ENCODE results near the gene KIF6.
"Not testable (repeated sequence)": the region's sequence is repeated elsewhere in the genome, so short reads cannot be mapped to it uniquely, and the experiment has no call there.

Gene KIF6

GRCh38 chr6:39507331-39507998 lies 217.7 kb downstream of the KIF6 start:
- no peak overlapping the region for H3K27ac ChIP-seq
- no peaks in the 10 kb centered on the region for H3K27me3 ChIP-seq (ENCODE audit: insufficient read depth, low read depth, severe bottlenecking)
- H3K36me3 ChIP-seq = no peaks in the 10 kb centered on the region
- no peak overlapping the region for H3K4me3 ChIP-seq (ENCODE audit: low read depth, low read length)
- H3K9me3 ChIP-seq (ENCODE audit: severe bottlenecking) = peaks cover 10% of the 10 kb centered on the region
- TF ChIP-seq, protein P1, sequence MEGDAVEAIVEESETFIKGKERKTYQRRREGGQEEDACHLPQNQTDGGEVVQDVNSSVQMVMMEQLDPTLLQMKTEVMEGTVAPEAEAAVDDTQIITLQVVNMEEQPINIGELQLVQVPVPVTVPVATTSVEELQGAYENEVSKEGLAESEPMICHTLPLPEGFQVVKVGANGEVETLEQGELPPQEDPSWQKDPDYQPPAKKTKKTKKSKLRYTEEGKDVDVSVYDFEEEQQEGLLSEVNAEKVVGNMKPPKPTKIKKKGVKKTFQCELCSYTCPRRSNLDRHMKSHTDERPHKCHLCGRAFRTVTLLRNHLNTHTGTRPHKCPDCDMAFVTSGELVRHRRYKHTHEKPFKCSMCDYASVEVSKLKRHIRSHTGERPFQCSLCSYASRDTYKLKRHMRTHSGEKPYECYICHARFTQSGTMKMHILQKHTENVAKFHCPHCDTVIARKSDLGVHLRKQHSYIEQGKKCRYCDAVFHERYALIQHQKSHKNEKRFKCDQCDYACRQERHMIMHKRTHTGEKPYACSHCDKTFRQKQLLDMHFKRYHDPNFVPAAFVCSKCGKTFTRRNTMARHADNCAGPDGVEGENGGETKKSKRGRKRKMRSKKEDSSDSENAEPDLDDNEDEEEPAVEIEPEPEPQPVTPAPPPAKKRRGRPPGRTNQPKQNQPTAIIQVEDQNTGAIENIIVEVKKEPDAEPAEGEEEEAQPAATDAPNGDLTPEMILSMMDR (IDR thresholded peaks at IDR 0.05; ENCODE audit: low read depth, low read length) = no peak
- DNase-seq = no peak

GRCh38 chr6:39502362-39502955 lies 222.7 kb downstream of the KIF6 start:
- not testable (repeated sequence) for H3K27ac ChIP-seq; H3K4me3 ChIP-seq (ENCODE audit: low read depth, low read length); H3K27me3 ChIP-seq (ENCODE audit: insufficient read depth, low read depth, severe bottlenecking); H3K36me3 ChIP-seq; DNase-seq
- peaks cover 24% of the 10 kb centered on the region for H3K9me3 ChIP-seq (ENCODE audit: severe bottlenecking)

GRCh38 chr6:39499053-39499452 lies 226.2 kb downstream of the KIF6 start:
- TF ChIP-seq, protein P1 (IDR thresholded peaks at IDR 0.05; ENCODE audit: low read depth, low read length) = no peak
- no peak overlapping the region for H3K27ac ChIP-seq
- no peak for DNase-seq
- no peaks in the 10 kb centered on the region for H3K36me3 ChIP-seq
- peaks cover 20% of the 10 kb centered on the region for H3K9me3 ChIP-seq (ENCODE audit: severe bottlenecking)
- H3K4me3 ChIP-seq (ENCODE audit: low read depth, low read length) = no peak overlapping the region
- H3K27me3 ChIP-seq (ENCODE audit: insufficient read depth, low read depth, severe bottlenecking) = no peaks in the 10 kb centered on the region

DNA sequence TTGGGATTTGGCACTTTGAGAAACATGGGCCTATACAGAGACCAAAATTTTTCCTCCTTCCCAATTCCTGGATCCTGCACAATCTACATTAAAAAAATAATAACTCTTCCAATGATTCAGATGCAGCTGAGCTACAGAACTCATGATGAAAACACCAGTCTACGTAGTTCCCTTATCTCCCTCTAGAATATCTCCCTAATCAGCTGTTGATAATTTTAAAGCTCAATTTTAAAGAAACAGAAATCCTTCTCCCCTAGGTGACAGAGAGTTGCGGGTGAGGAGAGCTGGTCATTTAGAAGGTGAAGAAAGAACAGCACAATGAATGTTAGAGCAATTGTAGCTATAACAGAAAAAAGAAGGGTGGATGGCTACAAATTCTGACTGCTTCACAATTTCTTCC lies 227.1 kb downstream of the KIF6 start:
- TF ChIP-seq, protein P1 (IDR thresholded peaks at IDR 0.05; ENCODE audit: low read depth, low read length) = no peak
- Histone ChIP-seq H3K27me3 (ENCODE audit: insufficient read depth, low read depth, severe bottlenecking) (no peaks in the 10 kb centered on the region), H3K4me3 (ENCODE audit: low read depth, low read length) (no peak overlapping the region), H3K27ac (no peak overlapping the region), H3K36me3 (no peaks in the 10 kb centered on the region), H3K9me3 (ENCODE audit: severe bottlenecking) (peaks cover 20% of the 10 kb centered on the region)
- DNase-seq = no peak

DNA sequence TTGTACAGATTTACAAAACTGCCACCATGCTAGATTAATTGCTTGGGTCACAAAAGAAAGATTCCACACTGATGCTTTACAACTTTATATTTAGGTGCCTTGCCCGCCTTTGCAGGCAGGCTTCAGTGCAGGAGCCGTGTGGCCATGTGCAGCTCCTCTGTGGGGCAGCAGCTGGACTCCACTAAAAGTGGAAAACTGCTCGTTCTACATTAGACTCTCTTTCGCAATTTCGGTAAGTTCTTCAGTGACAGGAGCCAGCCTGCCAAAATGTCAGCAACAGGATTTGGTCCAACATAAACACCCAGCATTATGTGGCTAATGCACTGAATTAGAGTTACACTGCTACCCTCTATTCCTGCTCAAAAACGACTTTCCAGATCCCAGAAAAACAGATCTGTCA lies 228.3 kb downstream of the KIF6 start:
- DNase-seq = no peak
- no peaks in the 10 kb centered on the region for H3K36me3 ChIP-seq
- H3K4me3 ChIP-seq (ENCODE audit: low read depth, low read length) = no peak overlapping the region

DNA sequence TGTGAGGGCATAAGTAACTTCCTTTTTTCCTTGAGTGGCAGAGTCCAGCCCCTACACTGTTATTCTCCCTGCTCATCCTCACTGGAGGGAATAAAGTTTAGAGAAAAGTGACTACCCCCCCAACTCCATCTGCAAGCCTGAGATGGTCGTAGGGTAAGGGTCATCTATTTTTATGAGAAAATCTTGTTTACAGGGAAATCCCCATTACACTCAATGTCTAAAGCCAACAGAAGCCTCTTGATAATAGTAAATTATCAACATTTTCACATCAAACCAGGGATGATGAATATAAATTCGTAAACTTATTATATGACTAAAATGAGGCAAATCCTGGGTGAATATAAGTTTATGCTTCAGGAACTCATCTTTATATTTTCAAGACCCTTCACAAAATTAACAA lies 228.8 kb downstream of the KIF6 start:
- no peak overlapping the region for H3K4me3 ChIP-seq (ENCODE audit: low read depth, low read length)
- H3K9me3 ChIP-seq (ENCODE audit: severe bottlenecking) = peaks cover 3% of the 10 kb centered on the region
- no peaks in the 10 kb centered on the region for H3K36me3 ChIP-seq
- no peak for DNase-seq
- no peaks in the 10 kb centered on the region for H3K27me3 ChIP-seq (ENCODE audit: insufficient read depth, low read depth, severe bottlenecking)
- TF ChIP-seq, protein P1 (IDR thresholded peaks at IDR 0.05; ENCODE audit: low read depth, low read length) = no peak
- no peak overlapping the region for H3K27ac ChIP-seq

More for the DNA sequence above, 228.3 kb downstream of the KIF6 start:
- TF ChIP-seq, protein P1 (IDR thresholded peaks at IDR 0.05; ENCODE audit: low read depth, low read length) = no peak
- Histone ChIP-seq H3K27ac (no peak overlapping the region), H3K27me3 (ENCODE audit: insufficient read depth, low read depth, severe bottlenecking) (no peaks in the 10 kb centered on the region), H3K9me3 (ENCODE audit: severe bottlenecking) (peaks cover 8% of the 10 kb centered on the region)
